HepG2 (cell line): ENCODE data around the gene SPINK5. TPM values are rescaled to one million over a fixed set of nuclear protein-coding genes. Genes with fewer than 3 reads are reported as not detected.

Experiments
- ATAC-seq: fragments of 200-7000 bp; cut with Tn5 transposase; 3 replicates; pipeline ENCODE4 v1.9.1; 2020; ENCODE audit warnings: mild to moderate bottlenecking, moderate library complexity
- Bru-seq: library from RNA; stranded (reverse); fragments of 400-500 nt; gene quantifications from one replicate; lab custom pipeline; 2021; lab: Mats Ljungman, UMichigan
- BruChase-seq, 2 experiments: library from RNA; stranded (reverse); fragments of 400-500 nt; gene quantifications; one replicate each; lab custom pipeline; 2021; lab: Mats Ljungman, UMichigan
- BruUV-seq: library from RNA; stranded (reverse); fragments of 400-500 nt; replicated peaks from 2 replicates; lab custom pipeline; 2021; lab: Mats Ljungman, UMichigan
- CTCF ChIA-PET: fragments of 300-600 bp; formaldehyde crosslinking; extraction: SDS; loops from one replicate; lab custom pipeline; 2021; ENCODE audit warnings: low total read pairs, inconsistent platforms, low intra/inter-chr PET ratio; lab: Yijun Ruan, JAX
- POLR2A ChIA-PET: fragments of 350-600 bp; sonication (Branson Sonifier 250); formaldehyde crosslinking; loops from one replicate; lab custom pipeline; 2020; ENCODE audit warnings: antibody characterized with exemption, inconsistent platforms; lab: Yijun Ruan, JAX
- DNase-seq: peaks from one replicate; pipeline ENCODE4 v3.0.0-alpha.2; 2015; ENCODE audit warnings: low spot score
- FAIRE-seq: peaks from 3 replicates; lab custom pipeline; 2011; peaks lifted over from hg19 to GRCh38; lab: Jason Lieb, UNC
- H2AFZ ChIP-seq: one replicate; pipeline ENCODE4 v1.6.1; 2011; ENCODE audit warnings: low read length, inconsistent platforms
- H3K27ac ChIP-seq: fragments of 300-600 bp; 3 replicates; pipeline ENCODE4 v1.8.0; 2011; ENCODE audit warnings: mixed run types, mild to moderate bottlenecking, mixed read lengths, low read length, inconsistent platforms; ENCODE audit not compliant: insufficient read depth; ENCODE audit errors: extremely low read length
- H3K27me3 ChIP-seq, 2 experiments: fragments of 200-600 bp in 1 of 2; 2 replicates in 1 of 2; 3 replicates in 1 of 2; pipeline versions ENCODE4 v1.6.0 to v1.8.0; 2011; ENCODE audit warnings: low read length in 2 of 2, mild to moderate bottlenecking in 2 of 2, moderate library complexity in 2 of 2, inconsistent platforms in 1 of 2; ENCODE audit not compliant: insufficient read depth in 2 of 2, control insufficient read depth in 1 of 2
- H3K36me3 ChIP-seq, 2 experiments: fragments of 200-600 bp in 1 of 2; replicated peaks in 1 of 2; 2 replicates in 1 of 2; 3 replicates in 1 of 2; pipeline versions ENCODE4 v1.5.1 to v1.8.0; 2011; ENCODE audit warnings: low read length in 2 of 2, inconsistent platforms in 1 of 2; ENCODE audit not compliant: insufficient read depth in 2 of 2, control insufficient read depth in 1 of 2
- H3K4me1 ChIP-seq: 2 replicates; pipeline ENCODE4 v1.5.1; 2012; ENCODE audit warnings: low read length, inconsistent platforms; ENCODE audit not compliant: insufficient read depth
- H3K4me2 ChIP-seq: 2 replicates; pipeline ENCODE4 v1.6.0; 2011; ENCODE audit warnings: low read depth, low read length, inconsistent platforms
- H3K4me3 ChIP-seq, 3 experiments: fragments of 200-600 bp in 1 of 3; sonication (generic), shearing (Covaris generic) in 1 of 3; replicated peaks in 1 of 3; 2 replicates each; pipeline ENCODE4 v1.5.1; 2011 to 2016; ENCODE audit warnings: low read length in 3 of 3, inconsistent platforms in 2 of 3, low read depth in 2 of 3, mild to moderate bottlenecking in 2 of 3, control low read depth in 1 of 3, mixed read lengths in 1 of 3; ENCODE audit not compliant: insufficient read depth in 1 of 3
- H3K79me2 ChIP-seq: one replicate; pipeline ENCODE4 v1.6.1; 2011; ENCODE audit warnings: low read length, inconsistent platforms; ENCODE audit not compliant: insufficient read depth
- H3K9ac ChIP-seq: 2 replicates; pipeline ENCODE4 v1.6.0; 2011; ENCODE audit warnings: mild to moderate bottlenecking, low read depth, low read length, inconsistent platforms; ENCODE audit not compliant: insufficient read depth
- H3K9me3 ChIP-seq: 2 replicates; pipeline ENCODE4 v1.5.1; 2012; ENCODE audit warnings: mild to moderate bottlenecking, low read length
- H4K20me1 ChIP-seq: 2 replicates; pipeline ENCODE4 v1.6.0; 2011; ENCODE audit warnings: inconsistent platforms, mild to moderate bottlenecking, low read length, moderate library complexity; ENCODE audit not compliant: insufficient read depth
- ATM ChIP-seq: fragments of 450-650 bp; IDR thresholded peaks from 2 replicates; pipeline ENCODE4 v1.7.1; 2017; ENCODE audit warnings: mild to moderate bottlenecking, borderline replicate concordance
- HMGXB3 ChIP-seq: sonication (generic); formaldehyde crosslinking; IDR thresholded peaks from 2 replicates; pipeline ENCODE4 v1.4.0; 2020; ENCODE audit warnings: missing genetic modification reagents, borderline replicate concordance
- MED8 ChIP-seq: sonication (generic); formaldehyde crosslinking; IDR thresholded peaks from 2 replicates; pipeline ENCODE4 v1.8.1; 2023; ENCODE audit warnings: mild to moderate bottlenecking, missing genetic modification reagents; ENCODE audit not compliant: insufficient replicate concordance
- ZBTB7B ChIP-seq: sonication (generic); formaldehyde crosslinking; IDR thresholded peaks from 2 replicates; pipeline ENCODE4 v1.4.0; 2020; ENCODE audit warnings: missing genetic modification reagents
- ZNF383 ChIP-seq: sonication (generic); formaldehyde crosslinking; IDR thresholded peaks from 2 replicates; pipeline ENCODE4 v1.4.0; 2020; ENCODE audit warnings: missing genetic modification reagents, mild to moderate bottlenecking, borderline replicate concordance
- ZNF562 ChIP-seq: sonication (generic); formaldehyde crosslinking; IDR thresholded peaks from 2 replicates; pipeline ENCODE4 v1.8.0; 2022; ENCODE audit warnings: missing genetic modification reagents, borderline replicate concordance
- ZNF619 ChIP-seq: sonication (generic); formaldehyde crosslinking; IDR thresholded peaks from 2 replicates; pipeline ENCODE4 v1.4.0; 2020; ENCODE audit warnings: mild to moderate bottlenecking, missing genetic modification reagents
- ZNF879 ChIP-seq: sonication (generic); formaldehyde crosslinking; IDR thresholded peaks from 2 replicates; pipeline ENCODE4 v1.8.1; 2023; ENCODE audit warnings: missing genetic modification reagents
- ZSCAN12 ChIP-seq: sonication (generic); formaldehyde crosslinking; IDR thresholded peaks from 2 replicates; pipeline ENCODE4 v1.9.0; 2021; ENCODE audit warnings: mild to moderate bottlenecking, missing genetic modification reagents
- WGBS: methylation state at CpG from one replicate; pipeline ENCODE4 v1.1.6; 2017; ENCODE audit warnings: low lambda C conversion rate; 5-methylcytosine and 5-hydroxymethylcytosine counted together
- in situ Hi-C: cut with HindIII; loops from 2 replicates; pipeline ENCODE4 v1.10.0; 2017; ENCODE audit warnings: low pct_unique_long_range_greater_than_20kb; ENCODE audit not compliant: extremely low pct_ligation_motif_present
- intact Hi-C: fragments of 100-400 bp; cut with micrococcal nuclease; formaldehyde crosslinking; loops from one replicate; pipeline ENCODE4 v1.10.0; 2022; ENCODE audit not compliant: unreplicated experiment
- long read RNA-seq, 2 experiments: library from RNA in 1 of 2; library from polyadenylated mRNA in 1 of 2; stranded (forward) in 1 of 2; unstranded in 1 of 2; transcript quantifications; one replicate each; pipeline ENCODE4 v2.0.0, GENCODE V29; 2019 to 2022
- polyA minus RNA-seq, 3 experiments: library from RNA; depleted of rRNA, polyadenylated mRNA; stranded (reverse); fragments of >200 nt; gene quantifications; 2 replicates each; pipeline ENCODE4 v1.2.3, GENCODE V29; 2011; ENCODE audit warnings: low replicate concordance in 1 of 3
- polyA plus RNA-seq, 8 experiments: library from polyadenylated mRNA; depleted of rRNA in 3 of 8; stranded (reverse) in 7 of 8; unstranded in 1 of 8; fragments of >200 nt; fragmentation: Illumina TruSeq in 4 of 8; extraction: Trizol in 4 of 8; gene quantifications; 2 replicates each; pipeline versions ENCODE4 v1.2.1 to v1.2.3, GENCODE V29; 2011 to 2016; ENCODE audit warnings: low read depth in 4 of 8, missing spikeins in 1 of 8, mixed read lengths in 1 of 8; ENCODE audit not compliant: insufficient read depth in 1 of 8
- total RNA-seq, 5 experiments: library from RNA; depleted of rRNA; stranded (reverse); fragments of >200 nt; fragmentation: Illumina TruSeq; extraction: Trizol; gene quantifications; 2 replicates each; pipeline ENCODE4 v1.2.3, GENCODE V29; 2016; ENCODE audit warnings: low read depth in 1 of 5

The SPINK5 gene
- not detected in 2 replicates for total RNA-seq (2016; rRNA removed; fragmentation: Illumina TruSeq; extraction: Trizol)
- total RNA-seq (2016; cell fraction: cytosol; rRNA removed; fragmentation: Illumina TruSeq; extraction: Trizol; ENCODE audit: low read depth) = not detected in 2 replicates
- not detected in 2 replicates for total RNA-seq (2016; cell fraction: insoluble cytoplasmic fraction; rRNA removed; fragmentation: Illumina TruSeq; extraction: Trizol)
- not detected in 2 replicates for total RNA-seq (2016; cell fraction: membrane; rRNA removed; fragmentation: Illumina TruSeq; extraction: Trizol)
- not detected in 2 replicates for total RNA-seq (2016; cell fraction: nucleus; rRNA removed; fragmentation: Illumina TruSeq; extraction: Trizol)
- polyA plus RNA-seq (2011; rRNA removed) = 0.01 and 0.03 TPM in 2 replicates
- not detected in 2 replicates for polyA plus RNA-seq (2011; cell fraction: cytosol; rRNA removed)
- polyA plus RNA-seq (2011; cell fraction: nucleus; rRNA removed) = 0.07 TPM in 1 of 2 replicates, not detected in the other
- polyA plus RNA-seq (2012) = not detected in 2 replicates
- not detected in 2 replicates for polyA plus RNA-seq (2016; cell fraction: cytosol; fragmentation: Illumina TruSeq; extraction: Trizol; ENCODE audit: low read depth)
- not detected in 2 replicates for polyA plus RNA-seq (2016; cell fraction: insoluble cytoplasmic fraction; fragmentation: Illumina TruSeq; extraction: Trizol; ENCODE audit: low read depth)
- polyA plus RNA-seq (2016; cell fraction: membrane; fragmentation: Illumina TruSeq; extraction: Trizol; ENCODE audit: low read depth) = not detected in 2 replicates
- polyA plus RNA-seq (2016; cell fraction: nucleus; fragmentation: Illumina TruSeq; extraction: Trizol; ENCODE audit: insufficient read depth, low read depth) = not detected in 2 replicates
- 1.8 TPM in 1 of 2 replicates, not detected in the other for polyA minus RNA-seq (2011; rRNA and poly(A)+ RNA removed; ENCODE audit: low replicate concordance)
- not detected in 2 replicates for polyA minus RNA-seq (2011; cell fraction: cytosol; rRNA and poly(A)+ RNA removed)
- 0.12 TPM in 1 of 2 replicates, not detected in the other for polyA minus RNA-seq (2011; cell fraction: nucleus; rRNA and poly(A)+ RNA removed)
- percentile 5 among the genes with signal in this experiment for Bru-seq, nascent RNA
- BruChase-seq, experiment 1, labeled RNA remaining after a 6-hour chase = percentile 2 among the genes with signal in this experiment
- BruChase-seq, experiment 2, labeled RNA remaining after a 2-hour chase = percentile 2 among the genes with signal in this experiment
- long read RNA-seq, experiment 1 = 0 reads
- long read RNA-seq, experiment 2 = 0 reads

- ChIA-PET CTCF (no interaction called here), POLR2A (no interaction called here)
- in situ Hi-C loops (no loop called here), intact Hi-C loops (no loop called here)
- ATAC-seq (no peak), DNase-seq (no peak), FAIRE-seq (no peak)
- Histone ChIP-seq H3K9ac (no peak within 1 kb of the TSS), H4K20me1 (no peaks in the 10 kb centered on the region), H3K27me3 (no peaks in the 10 kb centered on the region; a peak in 1 of 5 replicates), H2AFZ (no peak within 1 kb of the TSS), H3K4me2 (no peak within 1 kb of the TSS), H3K36me3 (no peaks in the 10 kb centered on the region), H3K4me1 (no peaks in the 10 kb centered on the region), H3K4me3 (no peak within 1 kb of the TSS), H3K79me2 (no peaks in the 10 kb centered on the region), H3K9me3 (no peaks in the 10 kb centered on the region), H3K27ac (no peak within 1 kb of the TSS)
- TF ChIP-seq ZNF879 = no peak
- TF ChIP-seq ZNF562 (CRISPR knock-in tag) = no peak
- TF ChIP-seq ZSCAN12 (CRISPR knock-in tag) = no peak
- TF ChIP-seq ZBTB7B (CRISPR knock-in tag) = no peak
- TF ChIP-seq ATM = no peak
- TF ChIP-seq MED8 (CRISPR knock-in tag) = no peak
- TF ChIP-seq ZNF383 (CRISPR knock-in tag) = no peak
- no peak for TF ChIP-seq HMGXB3
- TF ChIP-seq ZNF619 (CRISPR knock-in tag) = no peak
- 9% methylated on average over 5 of the region's 5 CpGs for WGBS
- BruUV-seq = no TSS peak
Observed at GRCh38 chr5:148063861-148064260, at the start of gene SPINK5. Gene SPINK5, plus strand, starts transcription at chr5:148063980. Its CDS starts 65 bp downstream, at chr5:148064045.
